HPDE6-E6E7 (cell line): Measurements from ENCODE around the gene REM1.
"Not testable (repeated sequence)": the region's sequence is repeated elsewhere in the genome, so short reads cannot be mapped to it uniquely, and the experiment has no call there.

Experiments
- DNase-seq: peaks from one replicate; pipeline ENCODE4 v3.0.0; 2011; ENCODE audit warnings: missing footprints; ENCODE audit errors: extremely low spot score

Gene REM1

DNA sequence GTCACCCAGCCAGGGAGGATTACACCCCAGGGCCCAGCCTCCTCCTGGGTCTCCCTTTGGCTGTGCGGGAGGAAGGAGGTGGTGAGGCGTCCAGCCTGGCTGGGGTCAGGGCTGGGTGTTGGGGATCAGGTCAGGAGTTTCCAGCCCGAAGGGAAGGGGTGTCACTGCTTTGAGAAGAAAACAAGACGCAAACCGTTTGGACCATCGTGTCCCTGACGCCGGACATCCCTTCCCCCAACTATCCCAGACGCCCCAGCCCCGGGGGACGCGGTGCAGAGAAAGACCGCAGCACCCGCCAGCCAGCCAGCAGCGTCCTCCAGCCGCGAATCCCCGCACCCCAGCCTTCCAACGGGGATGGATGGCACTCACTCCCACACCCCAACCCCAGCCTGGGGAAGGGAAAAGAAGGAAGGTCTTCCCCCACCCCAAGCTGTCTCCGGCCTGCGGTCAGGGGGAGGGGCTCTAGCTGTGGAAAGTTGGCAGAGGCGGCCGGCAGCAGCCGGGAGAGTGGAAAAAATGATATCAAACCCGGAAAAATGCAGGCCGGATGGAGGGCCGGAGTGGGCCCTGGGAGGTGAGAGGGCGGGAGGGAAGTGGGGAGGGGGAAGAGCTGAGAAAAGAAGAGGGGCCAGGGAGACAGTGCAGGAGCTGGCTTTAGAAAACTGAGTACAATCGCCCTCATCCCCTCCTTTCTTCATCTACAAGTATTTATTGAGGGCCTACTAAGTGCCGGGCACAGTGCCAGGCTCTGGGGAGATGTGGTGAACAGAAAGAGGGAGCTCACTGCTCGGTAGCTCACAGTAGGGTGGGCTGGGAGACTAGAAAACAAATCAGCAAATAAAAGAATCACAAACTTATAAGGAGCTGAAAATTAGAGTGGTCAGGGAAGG, 10.6 kb downstream of the REM1 start:
- no peak for DNase-seq

DNA sequence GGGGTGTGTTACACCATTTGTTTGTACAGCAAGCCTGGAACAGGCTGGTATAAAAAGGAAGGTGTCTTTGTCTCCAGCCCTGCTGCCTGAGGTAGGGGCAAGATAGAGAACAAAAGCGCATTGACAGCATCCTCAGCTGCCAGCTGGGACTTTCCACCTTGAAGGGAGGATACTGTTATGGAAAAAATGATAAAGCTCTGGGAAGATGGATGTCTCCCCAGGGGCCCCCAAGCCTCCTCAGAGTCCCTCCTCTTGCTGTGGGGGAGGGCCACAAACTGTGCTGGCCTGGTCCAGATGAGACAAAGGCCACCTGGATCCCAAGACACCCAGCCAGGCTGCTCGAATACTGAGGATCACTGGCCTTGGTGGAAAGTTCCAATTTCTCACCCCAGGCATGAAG, 13.0 kb downstream of the REM1 start:
- DNase-seq = no peak

DNA sequence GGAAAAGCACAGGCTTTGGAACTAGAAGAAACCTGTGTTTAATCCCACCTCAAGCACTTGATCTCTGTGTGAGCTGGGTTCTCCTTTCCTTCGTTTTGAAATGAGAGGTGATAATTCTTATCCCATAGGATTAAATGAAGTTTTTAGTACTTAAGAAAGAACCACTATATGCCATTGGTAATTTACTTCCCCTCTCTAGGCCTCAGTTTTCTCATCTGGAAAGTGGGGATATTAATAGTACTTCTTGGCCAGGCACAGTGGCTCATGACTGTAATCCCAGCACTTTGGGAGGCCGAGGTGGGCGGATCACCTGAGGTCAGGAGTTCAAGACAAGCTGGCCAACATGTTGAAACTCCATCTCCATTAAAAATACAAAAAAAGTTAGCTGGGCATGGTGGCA, 14.1 kb downstream of the REM1 start:
- DNase-seq = no peak

DNA sequence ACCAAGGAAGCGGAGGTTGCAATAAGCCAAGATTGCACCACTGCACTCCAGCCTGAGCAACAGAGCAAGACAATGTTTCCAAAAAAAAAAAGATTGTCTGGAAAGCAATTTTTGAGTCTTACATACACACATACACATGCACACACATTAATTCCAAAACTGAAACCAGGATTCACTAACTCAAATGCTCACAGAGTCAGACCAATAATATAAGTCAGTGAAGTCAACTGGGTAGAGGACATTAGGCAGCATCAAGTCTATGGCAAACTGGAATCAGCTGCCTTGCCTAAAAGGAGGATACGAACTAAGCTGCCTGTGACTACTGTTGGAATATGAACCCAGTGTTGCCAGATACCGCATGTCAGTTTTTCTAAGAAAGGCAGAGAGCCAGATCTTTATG, 15.7 kb downstream of the REM1 start:
- DNase-seq = no peak

DNA sequence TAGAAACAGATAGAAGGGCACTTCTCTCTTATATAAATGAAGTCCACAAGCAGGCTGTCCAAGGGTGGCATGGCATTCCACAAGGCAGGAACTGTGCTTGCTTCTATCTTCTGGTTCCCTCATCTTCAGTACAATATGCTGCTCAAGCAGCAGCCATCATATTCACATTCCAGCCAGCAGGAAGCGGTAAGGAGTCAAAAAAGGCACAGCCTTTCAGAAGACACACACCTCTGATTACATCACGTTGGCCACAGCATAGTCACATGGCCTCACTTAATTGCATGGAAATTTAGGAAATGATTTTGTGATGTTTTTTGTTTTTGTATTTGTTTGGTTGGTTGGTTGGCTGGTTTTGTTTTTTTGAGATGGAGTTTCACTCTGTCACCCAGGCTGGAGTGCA, 19.0 kb downstream of the REM1 start:
- no peak for DNase-seq

DNA sequence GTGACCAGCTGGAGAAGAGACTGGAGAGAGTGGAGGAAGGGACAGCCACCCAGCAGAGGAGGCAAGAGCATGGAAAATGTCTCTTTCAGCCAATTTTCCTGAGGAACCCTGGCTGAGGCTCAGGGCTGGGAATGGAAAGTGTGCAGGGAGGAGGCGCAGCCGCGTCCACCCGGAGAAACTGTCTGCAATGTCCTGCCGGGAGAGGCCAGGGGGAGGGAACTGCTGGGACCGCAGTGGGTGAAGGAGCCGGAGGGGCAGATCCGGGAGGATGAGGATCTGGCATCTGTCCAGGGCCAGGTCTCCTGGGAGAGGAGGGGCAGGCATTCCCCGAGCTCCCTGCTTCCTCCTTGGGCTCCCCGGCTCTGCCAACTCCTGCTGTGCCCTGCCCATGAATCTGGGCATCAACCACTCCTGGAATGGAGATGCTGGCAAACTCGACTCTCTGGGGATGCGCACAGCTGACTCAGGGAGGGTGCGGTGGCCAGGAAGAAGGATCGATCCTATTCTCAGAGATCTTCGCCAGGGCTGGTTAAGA, 21.7 kb downstream of the REM1 start:
- DNase-seq = no peak

DNA sequence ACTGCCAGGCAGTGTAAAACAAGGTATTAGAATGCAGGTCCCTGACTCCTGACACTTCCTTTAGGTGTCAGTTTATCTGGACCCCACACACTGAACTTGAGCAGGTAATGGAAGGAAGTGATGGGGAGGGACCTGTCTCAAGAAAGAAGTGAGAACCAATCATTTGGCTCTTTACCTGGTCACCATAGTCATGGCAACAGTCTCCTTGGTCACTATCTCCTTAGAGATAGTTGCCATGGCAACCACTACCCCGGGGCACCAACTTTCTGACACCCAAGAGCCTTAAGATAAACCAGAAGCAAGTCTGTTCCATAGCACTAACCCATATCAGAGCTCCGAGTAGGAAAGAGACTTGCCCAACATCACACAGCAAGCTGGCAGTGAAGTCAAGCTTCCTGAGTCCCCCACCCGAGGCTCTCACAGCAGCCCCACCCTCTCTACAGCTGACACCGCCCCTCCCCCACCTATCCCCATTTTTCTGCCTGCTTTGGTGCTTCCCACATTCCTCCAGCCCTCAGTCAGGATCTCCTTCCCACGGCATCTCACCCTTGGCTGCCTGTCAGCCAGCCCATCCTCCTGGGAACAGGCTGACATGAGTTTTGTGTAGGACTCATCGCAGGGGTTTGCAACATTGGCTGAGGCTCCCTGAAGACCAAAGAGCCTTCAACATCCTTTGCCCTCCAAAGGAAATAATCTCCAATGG, 22.9 kb downstream of the REM1 start:
- DNase-seq = no peak

DNA sequence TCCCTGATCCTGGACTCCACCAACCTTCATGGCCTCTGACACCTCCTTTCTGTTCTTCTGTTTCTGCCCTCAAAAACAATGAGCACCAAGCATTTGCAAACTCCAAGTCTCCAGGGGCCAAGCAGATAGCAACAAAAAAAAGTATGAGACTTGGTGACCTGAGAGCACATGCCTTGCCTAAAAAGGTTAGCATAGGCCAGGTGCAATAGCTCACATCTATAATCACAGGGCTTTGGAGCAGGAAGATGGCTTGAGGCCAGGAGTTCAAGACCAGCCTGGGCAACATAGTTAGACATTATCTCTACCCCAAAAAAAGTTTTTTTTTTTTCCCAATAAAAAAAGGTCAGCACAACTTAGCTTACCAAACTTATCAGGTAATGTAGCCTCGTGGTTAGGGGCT, 25.4 kb downstream of the REM1 start:
- DNase-seq = no peak

DNA sequence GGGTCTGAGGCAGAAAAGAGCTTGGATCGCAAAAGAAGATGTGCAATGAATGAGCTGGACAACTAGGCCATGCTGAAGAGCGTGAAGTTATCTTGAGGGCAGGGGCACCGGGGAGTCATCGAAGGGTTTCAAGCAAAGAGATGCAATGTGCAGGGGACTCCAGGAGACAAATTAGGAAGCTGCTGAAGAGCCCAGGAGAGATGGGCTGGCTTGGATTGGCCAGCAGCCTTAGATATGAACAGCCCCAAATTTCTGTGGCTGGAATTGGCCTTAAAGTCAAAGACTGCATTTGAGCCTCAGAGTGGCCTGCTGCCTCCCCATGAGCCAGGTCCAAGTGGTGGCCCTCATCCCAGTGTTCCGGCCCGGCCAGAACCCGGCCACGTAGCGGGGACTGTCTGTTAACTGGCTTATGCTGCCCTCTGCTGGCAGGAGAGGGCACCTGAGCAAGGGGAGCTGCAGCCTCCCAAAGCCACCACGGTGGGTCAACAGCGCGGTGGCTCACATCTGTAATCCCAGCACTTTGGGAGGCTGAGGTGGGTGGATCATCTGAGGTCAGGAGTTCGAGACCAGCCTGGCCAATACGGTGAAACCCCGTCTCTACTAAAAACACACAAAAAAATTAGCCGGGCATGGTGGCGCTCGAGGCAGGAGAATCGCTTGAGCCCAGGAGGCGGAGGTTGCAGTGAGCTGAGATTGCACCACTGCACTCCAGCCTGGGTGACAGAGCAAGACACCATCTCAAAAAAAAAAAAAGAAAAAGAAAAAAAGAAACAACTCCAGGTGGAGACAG, 28.0 kb downstream of the REM1 start:
- DNase-seq = peak; percentile 90

DNA sequence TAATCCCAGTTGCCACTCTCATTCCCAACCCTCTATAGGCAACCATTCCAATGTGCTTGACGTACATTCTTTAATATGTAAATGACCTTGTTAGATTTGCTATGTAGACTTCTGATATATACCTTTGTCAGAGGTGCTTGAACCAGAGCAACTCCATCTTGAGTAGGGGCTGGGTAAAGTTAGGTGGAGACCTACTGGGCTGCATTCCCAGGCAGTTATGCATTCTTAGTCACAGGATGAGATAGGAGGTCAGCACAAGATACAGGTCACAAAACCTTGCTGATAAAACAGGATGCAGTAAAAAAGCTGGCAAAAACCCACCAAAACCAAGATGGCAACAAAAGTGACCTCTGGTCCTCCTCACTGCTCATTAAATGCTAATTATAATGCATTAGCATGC, 30.8 kb downstream of the REM1 start:
- DNase-seq = no peak

DNA sequence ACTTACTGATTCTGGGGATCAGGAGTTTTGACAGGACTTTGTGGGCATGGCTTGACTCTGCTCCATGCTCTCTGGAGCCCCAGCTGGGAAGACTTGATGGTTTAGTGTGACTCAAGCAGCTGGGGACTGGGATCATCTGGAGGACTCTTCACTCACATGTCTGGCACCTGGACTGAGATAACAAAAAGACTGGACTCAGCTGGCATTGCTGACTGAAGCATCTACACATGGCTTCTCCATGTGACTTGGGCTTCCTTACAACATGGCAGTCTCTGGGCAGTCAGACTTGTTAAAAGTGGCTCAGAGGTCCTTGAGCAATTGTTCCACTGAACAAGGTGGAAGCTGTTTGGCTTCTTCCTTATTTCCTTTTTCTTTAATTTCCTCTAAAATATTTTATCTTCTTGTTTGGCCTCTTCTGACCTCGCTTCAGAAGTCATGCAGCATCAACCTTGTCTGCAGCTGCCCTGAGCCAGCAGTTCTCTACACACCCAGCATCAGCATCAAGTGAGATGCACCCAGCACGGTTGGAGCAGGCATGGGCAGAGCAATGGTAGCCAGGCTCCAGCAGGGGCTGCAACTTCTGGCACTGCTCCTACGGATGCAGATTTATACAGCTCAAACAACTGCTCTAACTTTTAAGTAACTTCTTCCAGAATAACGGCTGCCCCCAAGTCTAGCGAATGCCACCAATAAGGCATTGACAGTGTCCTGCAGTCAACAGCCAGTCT, 33.6 kb downstream of the REM1 start:
- DNase-seq = no peak

DNA sequence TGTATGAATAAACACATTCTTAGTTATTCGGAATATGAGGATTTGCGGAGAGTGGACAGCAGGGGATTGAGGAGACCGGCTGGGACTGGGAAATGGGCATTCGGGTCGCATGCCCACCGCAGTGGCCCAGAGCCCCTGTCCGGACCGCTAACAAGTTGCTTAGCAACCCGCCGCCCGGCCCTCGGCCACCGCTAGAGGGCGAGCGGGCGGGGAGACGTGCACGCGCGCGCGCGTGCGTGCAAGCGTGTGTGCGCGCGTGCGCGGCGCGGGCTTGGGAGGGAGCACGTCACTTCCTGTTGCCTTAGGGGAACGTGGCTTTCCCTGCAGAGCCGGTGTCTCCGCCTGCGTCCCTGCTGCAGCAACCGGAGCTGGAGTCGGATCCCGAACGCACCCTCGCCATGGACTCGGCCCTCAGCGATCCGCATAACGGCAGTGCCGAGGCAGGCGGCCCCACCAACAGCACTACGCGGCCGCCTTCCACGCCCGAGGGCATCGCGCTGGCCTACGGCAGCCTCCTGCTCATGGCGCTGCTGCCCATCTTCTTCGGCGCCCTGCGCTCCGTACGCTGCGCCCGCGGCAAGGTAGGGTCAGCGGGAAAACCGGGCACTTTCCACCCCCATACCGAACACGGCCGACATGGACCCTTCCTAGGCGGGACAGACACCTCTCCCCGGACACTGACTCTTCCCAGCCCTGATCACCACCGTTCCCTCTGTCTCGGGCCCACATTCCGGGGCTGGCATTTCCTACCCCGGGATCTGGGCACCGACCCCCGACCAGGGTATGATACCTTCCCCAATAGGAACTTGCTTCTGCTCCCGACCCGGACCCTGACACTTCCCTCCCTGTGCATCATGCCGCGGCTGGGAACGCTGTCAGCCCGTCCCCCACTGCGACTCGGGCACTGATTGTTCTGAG, 39.3 kb downstream of the REM1 start, which contains the start of gene HM13:
Gene HM13 (plus strand): TSS at position 289 of the 918 bp plus-strand sequence. CDS start 110 bp downstream, at position 399.
- DNase-seq = peak; percentile 99

DNA sequence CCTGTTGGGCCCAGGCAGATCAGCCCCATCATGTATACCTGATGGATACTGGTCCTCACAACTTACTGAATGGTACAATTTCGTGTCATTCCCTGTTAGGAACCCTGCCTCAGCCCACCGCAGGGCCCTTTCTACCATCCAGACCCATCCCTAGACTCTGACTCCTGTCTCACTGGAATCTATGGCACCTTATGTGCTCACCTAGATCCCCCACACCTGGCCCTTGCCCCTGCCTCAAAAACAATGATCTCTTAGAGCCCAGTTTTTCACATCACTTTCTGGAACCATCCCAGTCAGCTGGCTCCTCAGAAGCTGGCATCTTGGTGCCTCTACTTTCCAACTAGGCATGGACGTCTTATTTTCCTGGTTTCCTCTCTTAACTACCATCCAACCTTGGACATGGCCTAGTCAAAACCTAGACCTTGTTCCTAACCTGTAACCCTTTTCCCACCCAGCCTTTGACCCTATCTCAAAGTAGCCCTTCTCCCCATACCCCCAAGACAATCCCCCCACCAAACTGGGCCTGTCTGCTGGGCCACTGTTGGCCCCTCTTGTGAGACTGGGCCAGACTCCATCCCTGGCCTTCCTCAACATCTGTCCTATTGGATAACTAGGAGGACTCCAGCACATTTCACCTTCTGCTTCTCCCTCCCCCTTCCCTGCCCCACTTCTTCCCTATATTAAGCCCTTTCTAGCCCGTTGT, 40.1 kb downstream of the REM1 start:
- DNase-seq = no peak

DNA sequence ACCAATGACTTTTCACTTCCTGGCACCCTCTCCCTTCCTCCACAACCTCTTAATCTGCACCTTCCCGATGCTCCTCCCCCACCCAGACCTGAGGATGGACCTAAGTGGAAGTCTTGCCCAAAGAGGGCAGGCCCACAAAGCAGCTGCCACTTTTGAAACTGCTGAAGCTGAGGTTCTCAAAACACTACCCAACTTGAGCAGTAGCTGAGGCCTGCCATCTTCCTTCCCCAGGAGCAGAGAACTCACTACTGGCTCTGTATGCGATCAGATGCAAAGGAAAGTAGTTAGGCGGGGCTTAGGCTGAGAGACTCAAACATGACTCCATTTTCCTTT, 40.7 kb downstream of the REM1 start:
- DNase-seq = no peak

DNA sequence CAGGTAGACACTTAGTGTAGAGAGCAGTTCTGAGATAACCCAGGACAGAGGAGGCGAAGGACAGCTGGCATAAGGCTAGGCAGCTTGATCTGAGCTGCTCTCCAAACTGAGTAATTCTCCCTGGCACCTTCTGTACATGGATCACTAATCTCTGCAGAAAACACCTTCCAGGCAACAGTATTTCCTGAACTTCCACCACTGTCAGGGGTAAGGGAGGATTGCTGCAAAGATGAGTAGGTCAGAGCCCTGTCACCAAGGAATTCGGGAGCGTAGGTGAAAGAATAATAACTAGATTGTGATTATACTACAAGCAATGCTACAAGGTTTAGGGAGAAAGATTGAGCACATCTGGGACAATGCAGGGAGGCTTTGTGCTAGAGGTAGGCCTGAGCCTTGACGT, 41.1 kb downstream of the REM1 start:
- no peak for DNase-seq

DNA sequence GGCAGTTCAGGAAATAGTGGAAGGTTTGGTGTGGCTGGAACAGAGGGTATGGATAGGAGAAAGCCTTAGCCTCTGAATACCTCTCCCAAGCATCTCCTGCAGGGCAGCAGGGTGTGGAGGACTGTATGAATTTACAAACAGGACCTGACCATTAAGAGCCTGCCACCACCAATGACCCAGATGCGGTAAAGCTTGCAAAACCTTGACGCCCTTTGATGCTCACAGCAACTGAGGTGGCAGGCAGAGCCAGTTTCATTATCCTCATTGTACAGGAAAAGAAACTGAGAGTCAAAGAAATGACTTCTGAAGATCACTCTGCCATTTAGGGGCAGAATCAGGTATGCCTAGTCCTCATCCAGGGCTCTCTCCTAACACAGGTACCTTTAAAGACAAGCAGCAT, 41.6 kb downstream of the REM1 start:
- no peak for DNase-seq

DNA sequence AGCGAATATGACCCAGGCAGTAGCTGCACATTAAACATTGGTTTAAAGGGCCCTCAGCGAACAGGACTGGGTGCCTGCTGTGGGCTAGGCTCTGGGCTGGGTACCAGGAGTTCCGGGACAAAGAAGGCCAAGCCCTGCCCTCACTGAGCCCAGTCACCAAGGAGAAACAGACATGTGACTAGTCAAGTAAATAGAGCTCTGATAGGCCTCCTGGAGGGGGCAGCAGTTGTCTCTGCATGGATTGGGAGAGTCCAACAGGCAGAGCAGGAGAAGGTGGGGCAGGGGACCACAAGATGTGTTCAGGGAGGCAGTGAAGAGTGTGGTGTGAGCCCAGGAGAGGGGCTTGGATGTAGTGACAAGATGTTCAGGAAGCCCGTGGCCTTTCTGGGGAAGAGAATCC, 42.3 kb downstream of the REM1 start:
- DNase-seq = peak; percentile 56

DNA sequence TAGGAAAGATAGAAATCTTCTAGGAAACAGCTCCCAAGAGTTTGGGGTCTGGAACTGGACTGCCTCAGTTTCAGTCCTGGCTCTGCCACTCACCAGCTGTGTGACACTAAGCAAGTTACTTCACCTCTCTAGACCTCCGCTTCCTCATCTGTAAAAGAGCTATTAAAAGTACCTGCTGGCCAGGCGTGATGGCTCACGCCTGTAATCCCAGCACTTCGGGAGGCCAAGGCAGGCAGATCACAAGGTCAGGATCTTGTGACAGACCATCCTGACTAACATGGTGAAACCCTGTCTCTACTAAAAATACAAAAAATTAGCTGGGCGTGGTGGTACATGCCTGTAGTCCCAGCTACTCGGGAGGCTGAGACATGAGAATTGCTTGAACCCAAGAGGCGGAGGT, 46.2 kb downstream of the REM1 start:
- not testable (repeated sequence) for DNase-seq

DNA sequence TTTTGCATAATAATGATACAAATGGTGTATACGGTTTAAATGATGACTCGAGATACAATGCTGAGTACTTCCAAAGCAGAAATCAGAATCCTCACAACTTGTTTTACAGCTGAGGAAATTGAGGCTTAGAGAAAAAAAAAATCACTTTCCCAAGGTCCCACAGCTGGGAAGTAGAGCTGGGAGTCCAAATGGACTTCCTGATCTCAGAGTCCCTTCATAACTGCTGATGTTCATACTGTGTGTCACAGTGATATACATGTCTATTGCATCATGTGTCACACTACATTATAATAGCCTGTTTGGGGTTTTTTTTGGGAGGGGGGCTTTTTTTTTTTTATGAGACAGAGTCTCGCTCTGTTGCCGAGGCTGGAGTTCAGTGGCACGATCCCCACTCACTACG, 47.6 kb downstream of the REM1 start:
- no peak for DNase-seq
